SK-N-SH (cell line): ENCODE results near the gene METTL27.

Experiments used
- CTCF ChIP-seq: fragments of 200-600 bp; sonication (generic); IDR thresholded peaks from 2 replicates; pipeline ENCODE4 v1.6.1; 2017; ENCODE audit warnings: antibody characterized with exemption, mild to moderate bottlenecking, moderate library complexity
- EP300 ChIP-seq, 2 experiments: IDR thresholded peaks; 2 replicates each; pipeline versions ENCODE4 v1.4.0 to v1.6.1; 2012; ENCODE audit warnings: borderline replicate concordance in 1 of 2, low read depth in 1 of 2, low read length in 1 of 2
- MAX ChIP-seq: IDR thresholded peaks from 2 replicates; pipeline ENCODE4 v1.4.0; 2012; ENCODE audit warnings: low read depth
- TF ChIP-seq, protein P1 (sequence below): IDR thresholded peaks from 2 replicates; pipeline ENCODE4 v1.4.0; 2012; ENCODE audit warnings: low read depth, borderline replicate concordance

- TF ChIP-seq CTCF, result no peak
- TF ChIP-seq, protein P1, sequence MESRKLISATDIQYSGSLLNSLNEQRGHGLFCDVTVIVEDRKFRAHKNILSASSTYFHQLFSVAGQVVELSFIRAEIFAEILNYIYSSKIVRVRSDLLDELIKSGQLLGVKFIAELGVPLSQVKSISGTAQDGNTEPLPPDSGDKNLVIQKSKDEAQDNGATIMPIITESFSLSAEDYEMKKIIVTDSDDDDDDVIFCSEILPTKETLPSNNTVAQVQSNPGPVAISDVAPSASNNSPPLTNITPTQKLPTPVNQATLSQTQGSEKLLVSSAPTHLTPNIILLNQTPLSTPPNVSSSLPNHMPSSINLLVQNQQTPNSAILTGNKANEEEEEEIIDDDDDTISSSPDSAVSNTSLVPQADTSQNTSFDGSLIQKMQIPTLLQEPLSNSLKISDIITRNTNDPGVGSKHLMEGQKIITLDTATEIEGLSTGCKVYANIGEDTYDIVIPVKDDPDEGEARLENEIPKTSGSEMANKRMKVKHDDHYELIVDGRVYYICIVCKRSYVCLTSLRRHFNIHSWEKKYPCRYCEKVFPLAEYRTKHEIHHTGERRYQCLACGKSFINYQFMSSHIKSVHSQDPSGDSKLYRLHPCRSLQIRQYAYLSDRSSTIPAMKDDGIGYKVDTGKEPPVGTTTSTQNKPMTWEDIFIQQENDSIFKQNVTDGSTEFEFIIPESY, result no peak
- no peak for TF ChIP-seq MAX
- TF ChIP-seq EP300 (IDR thresholded peaks at IDR 0.05; ENCODE audit: borderline replicate concordance in 1 of 2, low read depth in 1 of 2, low read length in 1 of 2), result no peak
Measured at GRCh38 chr7:73820013-73820412, 22.3 kb downstream of the METTL27 start.
